ENCODE data around the gene RCAN2.

The RCAN2 gene

DNA sequence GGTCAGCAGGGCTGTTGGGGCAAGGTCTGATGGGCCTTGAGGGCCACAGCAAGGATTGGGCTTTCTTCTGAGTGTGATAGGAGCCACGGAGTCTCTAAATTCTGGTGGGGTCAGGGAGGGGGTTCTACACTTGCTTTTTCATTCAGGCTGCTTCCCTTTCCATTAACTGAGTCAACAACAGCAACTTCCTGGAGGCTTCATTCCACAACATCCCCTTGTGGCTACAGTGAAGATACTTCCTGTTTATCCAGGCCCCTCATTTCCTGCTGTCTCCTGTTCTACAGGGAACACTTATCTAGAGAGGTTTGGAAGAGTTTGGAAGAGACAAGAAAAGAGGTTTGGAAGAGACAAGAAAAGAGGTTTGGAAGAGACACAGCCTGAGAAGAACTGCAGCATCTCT lies 175.7 kb downstream of the RCAN2 start:
- Histone ChIP-seq H2BK15ac (replicated peaks; ENCODE audit: low read depth) (no peak overlapping the region), H3K4me3 (ENCODE audit: low read length) (no peak overlapping the region), H3K27ac (ENCODE audit: low read depth, low read length) (no peak overlapping the region), H3K18ac (ENCODE audit: low read length) (no peak overlapping the region), H2AK5ac (ENCODE audit: low read length) (no peak overlapping the region), H3K56ac (ENCODE audit: low read length) (no peak overlapping the region), H3K36me3 (ENCODE audit: control insufficient read depth, insufficient read depth, low read length) (no peaks in the 10 kb centered on the region), H3K27me3 (ENCODE audit: insufficient read depth, low read length, poor library complexity) (no peaks in the 10 kb centered on the region), H2BK5ac (ENCODE audit: low read length) (no peak overlapping the region), H3K4me2 (ENCODE audit: low read length) (no peak overlapping the region), H3K79me2 (ENCODE audit: control insufficient read depth, insufficient read depth, low read length) (no peaks in the 10 kb centered on the region), H3K9ac (ENCODE audit: low read length) (no peak overlapping the region), H4K5ac (ENCODE audit: low read length) (no peak overlapping the region), H3K4me1 (ENCODE audit: control insufficient read depth, low read depth, low read length) (no peaks in the 10 kb centered on the region), H3K4ac (ENCODE audit: low read depth, low read length) (no peak overlapping the region), H3K79me1 (ENCODE audit: low read length) (no peaks in the 10 kb centered on the region), H3K23ac (ENCODE audit: low read length) (no peak overlapping the region), H4K8ac (ENCODE audit: low read depth, low read length) (no peak overlapping the region), H2BK120ac (ENCODE audit: low read depth, low read length) (no peak overlapping the region)
- WGBS (ENCODE audit: extremely low coverage, insufficient coverage, low lambda C conversion rate): no CpG with 5 or more reads among the region's 1 CpG
- DNase-seq: peak; percentile 6

DNA sequence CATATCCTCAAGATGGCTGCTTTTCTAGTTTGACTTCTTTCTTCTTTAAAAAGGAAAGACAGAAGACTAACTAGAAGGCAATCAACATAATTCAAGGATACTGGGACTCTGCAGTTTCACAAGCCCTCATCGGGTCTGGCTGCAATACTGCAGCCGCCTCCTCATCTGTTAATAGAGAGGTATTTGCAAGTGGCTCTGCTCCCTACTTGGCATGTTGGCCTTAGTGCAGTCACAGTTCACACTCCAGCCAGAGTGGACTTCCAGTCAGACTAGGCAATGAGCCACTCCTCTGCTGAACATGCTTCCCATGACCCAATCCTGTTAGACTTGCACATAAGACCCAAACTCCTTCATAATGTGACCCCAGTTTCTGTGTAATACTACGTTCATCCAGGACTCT lies 178.6 kb downstream of the RCAN2 start:
- no peak overlapping the region for H3K4me3 ChIP-seq (ENCODE audit: low read length)
- no peaks in the 10 kb centered on the region for H3K79me1 ChIP-seq (ENCODE audit: low read length)
- no peak overlapping the region for H3K4me2 ChIP-seq (ENCODE audit: low read length)
- no peak overlapping the region for H2AK5ac ChIP-seq (ENCODE audit: low read length)
- no peak overlapping the region for H3K27ac ChIP-seq (ENCODE audit: low read depth, low read length)
- no peaks in the 10 kb centered on the region for H3K79me2 ChIP-seq (ENCODE audit: control insufficient read depth, insufficient read depth, low read length)
- no peak overlapping the region for H3K23ac ChIP-seq (ENCODE audit: low read length)
- H3K56ac ChIP-seq (ENCODE audit: low read length): no peak overlapping the region
- no peaks in the 10 kb centered on the region for H3K36me3 ChIP-seq (ENCODE audit: control insufficient read depth, insufficient read depth, low read length)
- H4K8ac ChIP-seq (ENCODE audit: low read depth, low read length): no peak overlapping the region
- H2BK15ac ChIP-seq (replicated peaks; ENCODE audit: low read depth): no peak overlapping the region
- H3K4ac ChIP-seq (ENCODE audit: low read depth, low read length): no peak overlapping the region
- no peak overlapping the region for H3K18ac ChIP-seq (ENCODE audit: low read length)
- no peaks in the 10 kb centered on the region for H3K4me1 ChIP-seq (ENCODE audit: control insufficient read depth, low read depth, low read length)
- no peak overlapping the region for H4K5ac ChIP-seq (ENCODE audit: low read length)
- WGBS (ENCODE audit: extremely low coverage, insufficient coverage, low lambda C conversion rate): no CpG with 5 or more reads among the region's 3 CpGs
- H3K9ac ChIP-seq (ENCODE audit: low read length): no peak overlapping the region
- H3K27me3 ChIP-seq (ENCODE audit: insufficient read depth, low read length, poor library complexity): no peaks in the 10 kb centered on the region
- H2BK5ac ChIP-seq (ENCODE audit: low read length): no peak overlapping the region
- DNase-seq: no peak
- H2BK120ac ChIP-seq (ENCODE audit: low read depth, low read length): no peak overlapping the region

DNA sequence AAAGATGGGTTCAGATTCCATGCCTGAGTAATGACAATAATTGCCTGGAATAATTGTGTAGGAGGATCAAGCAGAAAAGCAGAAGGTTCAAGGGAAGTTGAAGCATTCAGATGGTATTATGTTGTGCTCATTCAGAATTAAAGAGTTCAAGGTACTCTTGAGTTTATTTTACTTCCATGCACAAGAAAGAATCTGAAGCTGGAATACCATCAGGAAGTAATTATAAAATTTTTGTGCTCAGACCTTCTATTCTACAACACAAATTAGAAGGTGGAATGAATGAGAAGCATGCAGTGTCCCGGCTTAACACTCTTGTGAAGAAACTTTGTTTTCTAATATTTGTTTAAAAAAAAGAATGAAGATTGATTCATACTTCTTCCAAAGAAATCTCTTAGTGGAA lies 181.1 kb downstream of the RCAN2 start:
- H4K5ac ChIP-seq (ENCODE audit: low read length): no peak overlapping the region
- no peak overlapping the region for H3K23ac ChIP-seq (ENCODE audit: low read length)
- H3K4ac ChIP-seq (ENCODE audit: low read depth, low read length): no peak overlapping the region
- no peak overlapping the region for H2BK15ac ChIP-seq (replicated peaks; ENCODE audit: low read depth)
- no CpG with 5 or more reads among the region's 1 CpG for WGBS (ENCODE audit: extremely low coverage, insufficient coverage, low lambda C conversion rate)
- H3K79me2 ChIP-seq (ENCODE audit: control insufficient read depth, insufficient read depth, low read length): no peaks in the 10 kb centered on the region
- H3K27ac ChIP-seq (ENCODE audit: low read depth, low read length): no peak overlapping the region
- no peak overlapping the region for H2BK120ac ChIP-seq (ENCODE audit: low read depth, low read length)
- H3K9ac ChIP-seq (ENCODE audit: low read length): no peak overlapping the region
- no peak overlapping the region for H3K56ac ChIP-seq (ENCODE audit: low read length)
- H3K4me1 ChIP-seq (ENCODE audit: control insufficient read depth, low read depth, low read length): no peaks in the 10 kb centered on the region
- no peak overlapping the region for H2AK5ac ChIP-seq (ENCODE audit: low read length)
- no peaks in the 10 kb centered on the region for H3K79me1 ChIP-seq (ENCODE audit: low read length)
- H3K4me3 ChIP-seq (ENCODE audit: low read length): no peak overlapping the region
- no peak overlapping the region for H2BK5ac ChIP-seq (ENCODE audit: low read length)
- no peak overlapping the region for H4K8ac ChIP-seq (ENCODE audit: low read depth, low read length)
- no peak for DNase-seq
- H3K18ac ChIP-seq (ENCODE audit: low read length): no peak overlapping the region
- no peaks in the 10 kb centered on the region for H3K27me3 ChIP-seq (ENCODE audit: insufficient read depth, low read length, poor library complexity)
- H3K36me3 ChIP-seq (ENCODE audit: control insufficient read depth, insufficient read depth, low read length): no peaks in the 10 kb centered on the region
- no peak overlapping the region for H3K4me2 ChIP-seq (ENCODE audit: low read length)

DNA sequence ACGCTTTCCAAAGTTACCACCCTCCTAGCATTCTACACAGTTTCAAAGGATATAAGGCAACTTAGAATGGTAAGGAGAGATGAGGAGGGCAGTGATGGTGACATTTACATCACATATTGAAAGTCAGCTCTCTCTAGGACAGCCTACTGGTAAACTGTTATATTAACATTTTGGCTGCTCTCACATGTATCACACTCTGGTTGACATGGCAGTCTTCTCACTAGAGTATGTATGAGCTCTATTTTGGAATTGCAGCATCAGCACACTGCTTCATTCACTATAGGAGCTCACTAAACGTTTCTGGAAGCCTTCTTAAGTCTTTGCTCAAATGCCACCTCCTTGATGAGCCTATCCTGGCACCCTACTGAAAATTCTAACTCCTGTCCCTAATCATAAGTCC lies 184.8 kb downstream of the RCAN2 start:
- no peak overlapping the region for H4K8ac ChIP-seq (ENCODE audit: low read depth, low read length)
- H3K79me2 ChIP-seq (ENCODE audit: control insufficient read depth, insufficient read depth, low read length): no peaks in the 10 kb centered on the region
- DNase-seq: no peak
- H3K4me2 ChIP-seq (ENCODE audit: low read length): no peak overlapping the region
- no peak overlapping the region for H2BK5ac ChIP-seq (ENCODE audit: low read length)
- H3K18ac ChIP-seq (ENCODE audit: low read length): no peak overlapping the region
- no CpG with 5 or more reads among the region's 2 CpGs for WGBS (ENCODE audit: extremely low coverage, insufficient coverage, low lambda C conversion rate)
- H2BK120ac ChIP-seq (ENCODE audit: low read depth, low read length): no peak overlapping the region
- no peaks in the 10 kb centered on the region for H3K27me3 ChIP-seq (ENCODE audit: insufficient read depth, low read length, poor library complexity)
- H3K4me3 ChIP-seq (ENCODE audit: low read length): no peak overlapping the region
- no peaks in the 10 kb centered on the region for H3K79me1 ChIP-seq (ENCODE audit: low read length)
- H2AK5ac ChIP-seq (ENCODE audit: low read length): no peak overlapping the region
- no peak overlapping the region for H2BK15ac ChIP-seq (replicated peaks; ENCODE audit: low read depth)
- H3K56ac ChIP-seq (ENCODE audit: low read length): no peak overlapping the region
- no peak overlapping the region for H4K5ac ChIP-seq (ENCODE audit: low read length)
- H3K4me1 ChIP-seq (ENCODE audit: control insufficient read depth, low read depth, low read length): no peaks in the 10 kb centered on the region
- no peak overlapping the region for H3K9ac ChIP-seq (ENCODE audit: low read length)
- no peak overlapping the region for H3K4ac ChIP-seq (ENCODE audit: low read depth, low read length)
- H3K36me3 ChIP-seq (ENCODE audit: control insufficient read depth, insufficient read depth, low read length): no peaks in the 10 kb centered on the region
- H3K23ac ChIP-seq (ENCODE audit: low read length): no peak overlapping the region
- no peak overlapping the region for H3K27ac ChIP-seq (ENCODE audit: low read depth, low read length)

DNA sequence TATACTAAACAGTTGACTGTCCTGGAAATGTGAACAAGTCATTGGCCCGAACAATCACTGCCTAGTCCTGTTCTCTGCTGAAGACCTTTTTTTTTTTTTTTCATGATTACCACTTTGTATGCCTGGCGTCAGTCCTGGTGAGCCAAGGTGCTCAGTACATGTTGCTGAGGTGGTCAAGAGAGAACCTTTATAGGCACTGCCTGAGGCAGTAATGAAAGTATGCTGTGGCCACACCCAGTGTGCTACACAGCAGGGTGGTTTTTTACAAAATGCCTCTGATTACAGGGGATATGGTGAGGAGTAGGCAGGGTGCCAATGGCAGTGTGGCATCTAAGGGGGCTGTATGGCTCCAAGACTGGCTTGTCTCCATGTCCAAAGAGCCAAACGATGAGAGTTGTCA lies 185.4 kb downstream of the RCAN2 start:
- Histone ChIP-seq H3K56ac (ENCODE audit: low read length) (no peak overlapping the region), H3K27ac (ENCODE audit: low read depth, low read length) (no peak overlapping the region), H4K5ac (ENCODE audit: low read length) (no peak overlapping the region), H3K4me3 (ENCODE audit: low read length) (no peak overlapping the region), H4K8ac (ENCODE audit: low read depth, low read length) (no peak overlapping the region), H3K27me3 (ENCODE audit: insufficient read depth, low read length, poor library complexity) (no peaks in the 10 kb centered on the region), H3K23ac (ENCODE audit: low read length) (no peak overlapping the region), H3K79me1 (ENCODE audit: low read length) (no peaks in the 10 kb centered on the region), H3K36me3 (ENCODE audit: control insufficient read depth, insufficient read depth, low read length) (no peaks in the 10 kb centered on the region), H3K4ac (ENCODE audit: low read depth, low read length) (no peak overlapping the region), H2BK15ac (replicated peaks; ENCODE audit: low read depth) (no peak overlapping the region), H3K4me2 (ENCODE audit: low read length) (no peak overlapping the region), H2BK120ac (ENCODE audit: low read depth, low read length) (no peak overlapping the region), H2BK5ac (ENCODE audit: low read length) (no peak overlapping the region), H3K9ac (ENCODE audit: low read length) (no peak overlapping the region), H3K18ac (ENCODE audit: low read length) (no peak overlapping the region), H2AK5ac (ENCODE audit: low read length) (no peak overlapping the region), H3K4me1 (ENCODE audit: control insufficient read depth, low read depth, low read length) (no peaks in the 10 kb centered on the region), H3K79me2 (ENCODE audit: control insufficient read depth, insufficient read depth, low read length) (no peaks in the 10 kb centered on the region)
- no peak for DNase-seq
- no CpG with 5 or more reads among the region's 3 CpGs for WGBS (ENCODE audit: extremely low coverage, insufficient coverage, low lambda C conversion rate)

DNA sequence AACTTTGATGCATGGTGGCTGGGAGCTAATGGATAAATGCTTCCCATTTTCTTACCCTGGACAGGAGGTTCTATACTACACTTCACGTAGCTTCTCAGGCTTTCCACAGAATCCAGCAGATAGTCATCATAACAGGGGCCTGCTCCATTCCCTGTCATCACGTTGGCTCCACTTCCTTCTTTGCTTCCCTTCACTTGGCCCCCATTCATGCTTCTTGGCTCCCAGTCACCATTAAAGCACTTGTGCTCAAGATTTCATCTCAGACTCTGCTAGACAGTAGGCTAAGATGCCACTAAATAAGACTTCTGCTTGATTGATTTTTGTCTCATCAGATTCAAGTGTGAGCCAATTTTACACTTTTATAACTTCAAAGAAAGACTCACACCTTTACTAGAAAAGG lies 186.0 kb downstream of the RCAN2 start:
- Histone ChIP-seq H3K36me3 (ENCODE audit: control insufficient read depth, insufficient read depth, low read length) (no peaks in the 10 kb centered on the region), H2BK120ac (ENCODE audit: low read depth, low read length) (no peak overlapping the region), H3K18ac (ENCODE audit: low read length) (no peak overlapping the region), H3K4me2 (ENCODE audit: low read length) (no peak overlapping the region), H3K79me1 (ENCODE audit: low read length) (no peaks in the 10 kb centered on the region), H4K5ac (ENCODE audit: low read length) (no peak overlapping the region), H3K4me1 (ENCODE audit: control insufficient read depth, low read depth, low read length) (no peaks in the 10 kb centered on the region), H3K56ac (ENCODE audit: low read length) (no peak overlapping the region), H2BK5ac (ENCODE audit: low read length) (no peak overlapping the region), H4K8ac (ENCODE audit: low read depth, low read length) (no peak overlapping the region), H3K27me3 (ENCODE audit: insufficient read depth, low read length, poor library complexity) (no peaks in the 10 kb centered on the region), H3K4me3 (ENCODE audit: low read length) (no peak overlapping the region), H3K9ac (ENCODE audit: low read length) (no peak overlapping the region), H3K4ac (ENCODE audit: low read depth, low read length) (no peak overlapping the region), H3K79me2 (ENCODE audit: control insufficient read depth, insufficient read depth, low read length) (no peaks in the 10 kb centered on the region), H2AK5ac (ENCODE audit: low read length) (no peak overlapping the region), H2BK15ac (replicated peaks; ENCODE audit: low read depth) (no peak overlapping the region), H3K23ac (ENCODE audit: low read length) (no peak overlapping the region), H3K27ac (ENCODE audit: low read depth, low read length) (no peak overlapping the region)
- DNase-seq: no peak
- WGBS (ENCODE audit: extremely low coverage, insufficient coverage, low lambda C conversion rate): no CpG with 5 or more reads among the region's 2 CpGs

Measured in mesendoderm (in vitro differentiated cells).